ENCODE measurements around the gene HIRIP3. TPM values are rescaled to one million over a fixed set of nuclear protein-coding genes. Genes with fewer than 3 reads are reported as not detected.

Gene HIRIP3, protein sequence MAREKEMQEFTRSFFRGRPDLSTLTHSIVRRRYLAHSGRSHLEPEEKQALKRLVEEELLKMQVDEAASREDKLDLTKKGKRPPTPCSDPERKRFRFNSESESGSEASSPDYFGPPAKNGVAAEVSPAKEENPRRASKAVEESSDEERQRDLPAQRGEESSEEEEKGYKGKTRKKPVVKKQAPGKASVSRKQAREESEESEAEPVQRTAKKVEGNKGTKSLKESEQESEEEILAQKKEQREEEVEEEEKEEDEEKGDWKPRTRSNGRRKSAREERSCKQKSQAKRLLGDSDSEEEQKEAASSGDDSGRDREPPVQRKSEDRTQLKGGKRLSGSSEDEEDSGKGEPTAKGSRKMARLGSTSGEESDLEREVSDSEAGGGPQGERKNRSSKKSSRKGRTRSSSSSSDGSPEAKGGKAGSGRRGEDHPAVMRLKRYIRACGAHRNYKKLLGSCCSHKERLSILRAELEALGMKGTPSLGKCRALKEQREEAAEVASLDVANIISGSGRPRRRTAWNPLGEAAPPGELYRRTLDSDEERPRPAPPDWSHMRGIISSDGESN
- 5.1 and 15.0 TPM in 2 replicates for total RNA-seq

DNA sequence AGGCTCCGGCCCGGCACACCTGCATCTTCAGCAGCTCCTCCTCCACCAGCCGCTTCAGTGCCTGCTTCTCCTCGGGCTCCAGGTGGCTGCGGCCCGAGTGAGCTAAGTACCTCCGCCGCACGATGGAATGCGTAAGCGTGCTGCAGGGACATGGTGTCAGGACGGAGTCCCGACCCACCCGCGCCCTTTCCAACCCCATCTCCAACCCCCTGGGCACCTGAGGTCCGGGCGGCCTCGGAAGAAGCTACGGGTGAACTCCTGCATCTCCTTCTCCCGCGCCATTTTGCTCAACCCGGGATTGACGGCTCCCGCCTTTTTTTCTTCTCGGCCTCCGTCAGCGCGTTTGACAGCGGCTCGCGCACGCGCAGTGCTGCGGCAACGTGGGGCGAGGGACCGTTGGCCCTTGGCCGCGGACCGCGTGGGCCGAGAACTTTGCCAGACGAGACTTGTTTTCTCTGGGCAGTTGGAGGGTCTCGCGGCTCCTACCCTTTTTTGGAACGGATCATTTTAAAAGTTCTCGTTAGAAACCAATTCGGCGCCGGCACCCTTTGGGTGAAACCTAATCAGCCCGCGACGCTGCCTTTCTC is at the start of gene HIRIP3:
Gene HIRIP3, minus strand, starts transcription at position 294 of the 587 bp plus-strand sequence. Its CDS starts 12 bp downstream, at position 282.

DNA sequence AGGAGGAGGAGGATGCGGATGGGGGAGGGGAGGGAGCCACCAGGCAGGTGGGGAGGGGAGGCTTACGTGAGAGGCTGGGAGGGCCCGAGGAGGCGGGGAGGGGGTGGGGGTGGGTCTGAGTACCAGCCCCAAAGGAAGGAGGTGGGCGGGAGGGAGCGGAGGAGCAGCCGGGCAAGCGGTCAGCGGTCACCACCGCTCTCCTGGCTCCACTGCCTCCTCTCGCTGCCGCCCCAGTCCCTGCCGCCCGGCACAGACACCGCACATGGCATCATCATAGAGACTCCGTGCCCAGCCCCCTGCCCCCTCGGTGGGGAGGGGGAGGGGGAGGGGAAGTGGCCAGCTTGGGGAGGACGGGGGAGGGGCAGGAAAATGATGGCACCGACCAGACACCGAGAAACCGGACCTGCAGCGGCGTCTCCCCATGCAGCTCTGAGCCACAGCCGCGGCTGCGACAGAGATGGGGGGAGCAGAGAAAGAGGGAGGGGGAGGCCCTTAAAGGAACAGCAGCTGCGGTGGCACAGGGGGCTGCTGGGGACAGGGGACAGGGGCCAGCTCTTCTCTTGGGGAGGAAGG is 35.5 kb upstream of the HIRIP3 start, which contains the start of gene TLCD3B:
Gene TLCD3B, minus strand, starts transcription at position 431 of the 573 bp plus-strand sequence. CDS start 744 bp downstream, outside the sequence.

DNA sequence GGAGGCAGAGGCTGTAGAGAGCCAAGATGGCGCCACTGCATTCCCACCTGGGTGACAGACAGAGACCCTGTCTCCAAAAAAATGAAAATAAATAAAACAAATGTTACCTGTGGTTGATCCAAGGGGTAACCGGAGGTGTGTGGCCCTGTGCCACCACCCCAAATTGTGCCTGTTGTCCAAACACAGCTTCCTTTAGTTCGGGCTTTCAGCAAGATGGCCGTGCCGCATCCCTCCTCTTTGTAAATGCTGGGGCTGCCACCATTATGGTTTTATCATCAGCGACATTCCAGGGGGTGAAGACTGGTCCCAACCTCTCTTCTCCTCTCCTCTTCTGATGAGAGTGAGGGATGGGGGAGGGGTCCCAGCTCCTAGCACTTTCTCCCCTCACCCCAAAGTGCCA is 27.5 kb upstream of the HIRIP3 start, which contains the start of gene C16orf92:
Gene C16orf92, plus strand, starts transcription at position 312 of the 400 bp plus-strand sequence. CDS start 143 bp downstream, outside the sequence.

DNA sequence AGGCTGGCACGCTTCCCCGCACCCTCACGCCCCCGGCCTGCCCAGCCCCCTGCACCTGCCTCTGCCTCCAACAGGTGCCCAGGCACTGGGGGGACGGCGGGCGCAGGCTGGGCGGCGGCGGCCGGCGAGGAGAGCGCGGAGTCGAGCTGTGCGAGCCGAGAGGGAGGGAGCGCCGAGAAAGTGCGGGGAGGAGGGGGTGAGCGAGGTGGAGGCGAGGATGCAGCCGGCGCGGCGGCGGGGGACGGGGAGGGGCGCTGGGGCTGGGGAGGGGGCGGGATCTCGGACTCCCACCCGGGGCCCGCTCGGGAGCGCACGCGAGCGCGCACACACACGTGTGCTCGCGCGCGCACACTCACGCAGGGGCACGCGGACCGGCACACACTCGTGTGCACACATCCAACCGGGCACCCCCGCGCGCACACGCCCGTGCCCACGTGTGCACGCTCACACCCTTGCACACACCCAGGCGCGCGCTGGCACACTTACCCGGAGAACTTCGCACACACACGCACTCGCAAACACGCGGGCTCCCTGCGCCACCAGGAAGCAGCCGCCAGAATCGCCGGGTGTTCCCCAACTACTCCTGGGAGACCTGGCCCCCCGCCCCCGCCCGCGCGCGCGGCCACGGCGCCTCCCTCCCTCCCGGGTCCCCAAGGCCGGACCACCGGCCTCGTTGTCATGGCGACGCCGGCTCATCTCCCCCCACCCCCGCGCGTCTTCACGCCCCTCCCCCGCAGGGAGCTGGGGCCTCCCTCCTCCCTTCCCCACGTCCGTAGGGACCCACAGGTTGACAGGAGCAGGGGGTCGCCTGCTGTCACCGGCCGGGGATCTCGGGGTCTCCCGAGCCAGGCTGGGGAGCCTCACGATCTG is 15.7 kb upstream of the HIRIP3 start, which contains the start of gene DOC2A:
Gene DOC2A, minus strand, starts transcription at position 184 of the 870 bp plus-strand sequence. CDS start 805 bp downstream, outside the sequence.

DNA sequence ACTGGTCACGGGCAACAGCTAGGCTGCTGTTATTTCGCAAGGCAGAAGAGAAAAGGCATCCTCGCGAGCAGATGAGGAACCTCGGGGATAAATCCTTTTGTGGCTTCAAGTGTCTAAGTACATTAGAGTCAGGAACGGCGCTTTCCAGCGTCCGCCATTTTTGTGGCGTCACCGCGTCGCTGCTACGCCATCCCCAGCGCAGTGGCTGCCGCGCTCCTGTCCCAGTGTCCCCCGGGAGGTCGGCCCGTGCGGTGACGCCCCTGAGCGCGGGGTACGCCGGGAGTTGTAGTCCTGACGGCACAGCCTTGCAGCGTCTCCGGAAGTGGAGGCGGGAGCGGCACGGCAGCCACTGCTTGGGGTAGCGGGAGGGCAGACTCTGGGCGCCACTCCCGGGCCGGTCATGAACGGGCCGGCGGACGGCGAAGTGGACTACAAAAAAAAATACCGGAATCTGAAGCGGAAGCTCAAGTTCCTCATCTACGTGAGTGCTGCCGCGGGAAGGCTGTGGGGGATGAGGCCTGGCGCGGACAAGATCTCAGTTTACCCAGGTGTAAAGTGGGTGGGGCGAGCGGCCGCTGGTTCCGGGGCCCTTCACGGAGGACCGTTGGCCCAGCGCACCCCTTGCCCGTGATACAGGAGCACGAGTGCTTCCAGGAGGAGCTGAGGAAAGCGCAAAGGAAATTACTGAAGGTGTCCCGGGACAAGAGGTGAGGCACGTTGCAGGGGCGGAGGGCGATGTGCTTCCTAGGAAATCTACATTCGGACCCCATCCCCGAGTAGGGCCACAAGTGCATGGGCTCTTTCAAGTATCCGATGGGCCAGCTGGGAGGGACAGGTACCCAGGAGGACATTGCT is 721 bp upstream of the HIRIP3 start, which contains the start of gene INO80E:
Gene INO80E, plus strand, starts transcription at position 331 of the 855 bp plus-strand sequence. Its CDS starts 70 bp downstream, at position 401.

DNA sequence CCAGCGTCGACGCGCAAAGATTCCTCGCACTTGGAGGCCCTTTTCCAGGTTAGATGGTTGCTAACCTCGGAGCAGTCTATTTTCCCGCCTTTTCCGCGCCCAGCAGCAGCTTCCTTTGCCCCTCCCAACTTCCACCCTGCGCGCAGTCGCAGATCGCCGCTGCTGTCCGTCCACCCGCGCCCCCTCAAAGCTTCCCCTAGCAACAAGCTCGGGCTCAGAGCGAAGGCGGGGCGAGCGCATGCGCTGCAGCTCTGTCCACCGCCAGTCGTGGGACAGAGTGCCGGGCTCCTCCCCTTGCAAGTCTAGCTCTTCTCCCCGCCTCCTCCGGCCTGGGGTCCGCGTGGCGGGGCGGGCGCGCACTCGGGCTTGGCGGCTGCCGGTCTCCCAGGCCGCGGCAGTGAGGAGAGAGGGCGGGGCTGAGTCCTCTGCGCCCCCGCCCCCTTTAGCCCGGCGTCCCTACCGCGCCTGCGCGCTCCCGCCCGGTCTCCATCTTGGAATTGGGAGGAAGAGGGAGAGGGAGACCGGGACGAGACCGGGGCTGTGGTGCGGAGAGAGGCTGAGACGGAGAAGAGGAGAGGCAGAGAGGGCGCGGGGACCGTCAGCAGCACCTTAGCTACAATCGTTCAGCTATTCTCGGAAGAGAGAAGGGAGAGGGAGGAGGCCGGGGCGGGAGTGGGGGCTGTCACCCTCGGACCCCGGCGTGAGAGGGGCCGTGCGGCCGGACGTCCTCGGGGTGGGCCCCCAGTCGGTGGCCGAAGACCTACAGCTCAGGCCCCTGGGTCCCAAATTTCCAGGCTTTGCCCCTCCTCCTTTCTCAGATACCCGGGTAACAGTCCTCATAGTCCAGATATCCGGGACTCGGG is 21.8 kb downstream of the HIRIP3 start, which contains the start of gene TAOK2:
Gene TAOK2, plus strand, starts transcription at position 485 of the 863 bp plus-strand sequence. CDS start 3,905 bp downstream, outside the sequence.

DNA sequence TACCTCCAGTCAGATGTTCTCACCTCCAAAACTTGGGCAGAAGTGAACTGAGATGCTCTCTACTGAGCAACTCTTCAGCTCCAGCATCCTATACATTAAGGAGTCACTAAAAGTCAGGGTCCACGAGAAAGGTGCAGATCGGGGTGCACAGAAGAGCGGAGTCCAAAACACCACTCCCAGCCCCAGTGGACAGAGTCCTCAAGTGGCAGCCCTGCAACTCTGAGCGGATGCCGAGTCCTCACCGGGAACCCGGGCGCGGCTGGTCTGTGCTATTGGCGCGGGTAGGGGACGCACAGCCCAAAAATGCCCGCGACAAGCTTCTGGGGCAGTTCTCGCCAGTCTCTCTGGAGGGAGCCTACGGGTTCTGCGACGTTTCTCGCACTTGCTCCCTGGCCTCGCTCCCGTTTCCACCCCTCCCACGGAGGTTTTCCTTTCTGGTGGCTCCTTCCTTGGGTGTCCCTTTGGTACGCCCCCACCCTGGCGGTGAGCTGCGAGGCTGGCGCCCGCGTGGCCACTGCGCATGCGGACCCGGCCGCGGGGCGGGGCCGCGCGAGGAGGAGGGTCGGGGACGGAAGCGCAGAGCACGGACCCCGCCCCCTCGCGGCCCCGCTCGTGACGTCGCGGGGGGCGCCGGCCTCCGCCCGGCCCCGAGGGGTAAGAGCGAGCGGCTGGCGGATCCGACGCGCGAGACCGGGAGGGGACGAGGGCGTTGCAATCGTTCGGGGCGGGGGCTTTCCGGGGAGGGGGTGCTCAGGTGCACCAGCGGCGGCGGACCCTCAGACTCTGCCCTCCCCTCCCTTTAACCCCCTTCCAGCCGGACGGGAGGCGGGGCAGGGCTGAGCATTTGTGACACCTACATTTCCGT is 33.7 kb downstream of the HIRIP3 start, which contains the start of gene TMEM219:
Gene TMEM219, plus strand, starts transcription at position 601 of the 865 bp plus-strand sequence. CDS start 1,065 bp downstream, outside the sequence.

Other genes with a start within 250 kb of the HIRIP3 start
- not detected in 2 replicates for gene C16orf54, start 249.6 kb downstream of the HIRIP3 start, total RNA-seq
- gene ZG16, start 217.4 kb downstream of the HIRIP3 start, total RNA-seq = not detected in 2 replicates
- 15.2 and 94.1 TPM in 2 replicates for gene KIF22, start 204.9 kb downstream of the HIRIP3 start, total RNA-seq
- gene MAZ, start 189.1 kb downstream of the HIRIP3 start, total RNA-seq = 87.7 and 188 TPM in 2 replicates
- gene PRRT2, start 183.4 kb downstream of the HIRIP3 start, total RNA-seq = 0.58 and 3.1 TPM in 2 replicates
- 12.7 and 32.4 TPM in 2 replicates for gene PAGR1, start 179.5 kb downstream of the HIRIP3 start, total RNA-seq
- 188 and 263 TPM in 2 replicates for gene MVP, start 175.2 kb downstream of the HIRIP3 start, total RNA-seq
- 86.8 and 102 TPM in 2 replicates for gene CDIPT, start 132.4 kb downstream of the HIRIP3 start, total RNA-seq
- gene SEZ6L2, start 96.1 kb downstream of the HIRIP3 start, total RNA-seq = 3.5 and 10.4 TPM in 2 replicates
- gene ASPHD1, start 95.1 kb downstream of the HIRIP3 start, total RNA-seq = 13.0 and 15.3 TPM in 2 replicates
- gene KCTD13, start 69.4 kb downstream of the HIRIP3 start, total RNA-seq = 5.2 and 7.0 TPM in 2 replicates
- 72.7 and 84.9 TPM in 2 replicates for gene TMEM219, start 33.5 kb downstream of the HIRIP3 start, total RNA-seq
- gene TAOK2, start 21.7 kb downstream of the HIRIP3 start, total RNA-seq = 54.1 and 74.6 TPM in 2 replicates
- gene INO80E, start 624 bp upstream of the HIRIP3 start, total RNA-seq = 19.4 and 20.5 TPM in 2 replicates
- gene DOC2A, start 15.4 kb upstream of the HIRIP3 start, total RNA-seq = under 0.01 TPM in 1 of 2 replicates, not detected in the other
- gene C16orf92, start 27.6 kb upstream of the HIRIP3 start, total RNA-seq = not detected in 2 replicates
- gene TLCD3B, start 35.7 kb upstream of the HIRIP3 start, total RNA-seq = 0.19 TPM in 1 of 2 replicates, not detected in the other
- 670 and 1,196 TPM in 2 replicates for gene ALDOA, start 70.1 kb upstream of the HIRIP3 start, total RNA-seq
- gene PPP4C, start 80.4 kb upstream of the HIRIP3 start, total RNA-seq = 149 and 295 TPM in 2 replicates
- 0.19 and 0.28 TPM in 2 replicates for gene TBX6, start 96.3 kb upstream of the HIRIP3 start, total RNA-seq
- gene YPEL3, start 100.6 kb upstream of the HIRIP3 start, total RNA-seq = 10.4 and 18.3 TPM in 2 replicates
- gene GDPD3, start 117.9 kb upstream of the HIRIP3 start, total RNA-seq = 0.56 and 0.77 TPM in 2 replicates
- gene MAPK3, start 127.6 kb upstream of the HIRIP3 start, total RNA-seq = 38.9 and 46.2 TPM in 2 replicates
- 0.28 and 3.3 TPM in 2 replicates for gene CORO1A, start 188.0 kb upstream of the HIRIP3 start, total RNA-seq
- gene BOLA2B, start 198.0 kb upstream of the HIRIP3 start, total RNA-seq = 126 and 208 TPM in 2 replicates
- 13.5 and 18.8 TPM in 2 replicates for gene SLX1A, start 198.3 kb upstream of the HIRIP3 start, total RNA-seq
- 1.9 and 2.3 TPM in 2 replicates for gene SULT1A3, start 203.6 kb upstream of the HIRIP3 start, total RNA-seq